HG03108 (cell line): ENCODE results near the gene TUBGCP4.
"Not testable (repeated sequence)": the region's sequence is repeated elsewhere in the genome, so short reads cannot be mapped to it uniquely, and the experiment has no call there.

ENCODE experiments used
- ATAC-seq: cut with Tn5 transposase; IDR thresholded peaks from one replicate; pipeline ENCODE4 v1.9.1; 2021; ENCODE audit warnings: moderate library complexity; ENCODE audit not compliant: unreplicated experiment

The TUBGCP4 gene

GRCh38 chr15:43370975-43371974 is at the start of gene TUBGCP4, which contains the start of gene ZSCAN29:
TSS of gene TUBGCP4 (plus strand) at chr15:43371101. CDS start at chr15:43371355, 254 bp downstream.
TSS of gene ZSCAN29 (minus strand) at chr15:43371043. CDS start at chr15:43369913, 1,130 bp downstream.
- ATAC-seq: peak; percentile 74

- no peak for ATAC-seq
Observed at GRCh38 chr15:43325039-43325684, 45.7 kb upstream of the TUBGCP4 start.

GRCh38 chr15:43329217-43329959 is 41.5 kb upstream of the TUBGCP4 start:
- ATAC-seq: no peak

- peak; percentile 90 for ATAC-seq
Observed at GRCh38 chr15:43329960-43330779, 40.7 kb upstream of the TUBGCP4 start, which contains the start of gene LCMT2. TSS of gene LCMT2 (minus strand) at chr15:43330573. CDS start at chr15:43330489, 84 bp downstream.

- peak; percentile 12 for ATAC-seq
Observed at GRCh38 chr15:43330780-43331087, 40.2 kb upstream of the TUBGCP4 start.

- ATAC-seq: no peak
Observed at GRCh38 chr15:43346305-43346704, 24.6 kb upstream of the TUBGCP4 start.

- ATAC-seq: no peak
Observed at GRCh38 chr15:43347114-43347513, 23.8 kb upstream of the TUBGCP4 start.

- no peak for ATAC-seq
Observed at GRCh38 chr15:43352693-43353382, 18.1 kb upstream of the TUBGCP4 start.

- ATAC-seq: no peak
Observed at GRCh38 chr15:43360821-43361220, 10.1 kb upstream of the TUBGCP4 start.

GRCh38 chr15:43361313-43361903 is 9.5 kb upstream of the TUBGCP4 start:
- ATAC-seq: no peak

- peak; percentile 24 for ATAC-seq
Observed at GRCh38 chr15:43370310-43370974, 459 bp upstream of the TUBGCP4 start.

- ATAC-seq: no peak
Observed at GRCh38 chr15:43376017-43376705, 5.3 kb downstream of the TUBGCP4 start.

GRCh38 chr15:43378601-43379000 is 7.7 kb downstream of the TUBGCP4 start:
- ATAC-seq: no peak

GRCh38 chr15:43382310-43382709 is 11.4 kb downstream of the TUBGCP4 start:
- no peak for ATAC-seq

- ATAC-seq: no peak
Observed at GRCh38 chr15:43383070-43383469, 12.2 kb downstream of the TUBGCP4 start.

- no peak for ATAC-seq
Observed at GRCh38 chr15:43390723-43391122, 19.8 kb downstream of the TUBGCP4 start.

- not testable (repeated sequence) for ATAC-seq
Observed at GRCh38 chr15:43393592-43393991, 22.7 kb downstream of the TUBGCP4 start.

- ATAC-seq: no peak
Observed at GRCh38 chr15:43402255-43402654, 31.4 kb downstream of the TUBGCP4 start.
